ENCODE results near the gene ADAMTSL1.

DNA sequence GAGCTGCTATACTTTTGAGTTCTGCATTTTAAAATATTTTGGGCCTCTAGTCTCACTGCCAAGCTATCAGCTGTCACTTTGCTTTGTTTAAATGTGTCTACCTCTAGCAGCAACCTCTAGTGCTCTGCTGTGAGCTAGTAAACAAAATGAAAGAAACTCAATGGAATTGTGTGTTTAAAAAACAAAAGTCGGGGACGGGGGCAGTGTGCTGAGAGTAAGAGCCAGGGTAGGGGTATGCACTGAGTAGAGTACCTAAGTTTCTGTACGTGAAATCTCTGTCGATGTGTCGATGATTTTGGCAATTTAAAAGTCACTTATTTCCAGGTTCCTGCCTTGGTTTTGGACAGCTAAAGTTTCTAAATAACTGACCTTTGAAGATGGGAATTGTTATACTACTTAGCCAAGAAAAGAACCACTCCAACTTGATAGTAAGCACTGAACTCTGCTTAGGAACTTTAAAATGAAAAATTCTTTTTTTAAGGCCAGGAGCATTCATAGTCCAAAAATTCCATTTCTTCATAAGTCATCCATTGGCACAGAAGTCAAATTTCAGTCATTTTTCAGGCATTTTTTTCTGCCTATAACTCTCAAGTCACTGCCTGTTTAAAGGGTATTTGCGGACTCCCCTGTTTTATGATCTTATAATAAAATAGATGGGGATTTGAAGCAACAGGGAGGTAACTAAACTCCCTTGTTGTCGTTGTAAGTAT lies 447.6 kb downstream of the ADAMTSL1 start:
- TF ChIP-seq, protein P1, sequence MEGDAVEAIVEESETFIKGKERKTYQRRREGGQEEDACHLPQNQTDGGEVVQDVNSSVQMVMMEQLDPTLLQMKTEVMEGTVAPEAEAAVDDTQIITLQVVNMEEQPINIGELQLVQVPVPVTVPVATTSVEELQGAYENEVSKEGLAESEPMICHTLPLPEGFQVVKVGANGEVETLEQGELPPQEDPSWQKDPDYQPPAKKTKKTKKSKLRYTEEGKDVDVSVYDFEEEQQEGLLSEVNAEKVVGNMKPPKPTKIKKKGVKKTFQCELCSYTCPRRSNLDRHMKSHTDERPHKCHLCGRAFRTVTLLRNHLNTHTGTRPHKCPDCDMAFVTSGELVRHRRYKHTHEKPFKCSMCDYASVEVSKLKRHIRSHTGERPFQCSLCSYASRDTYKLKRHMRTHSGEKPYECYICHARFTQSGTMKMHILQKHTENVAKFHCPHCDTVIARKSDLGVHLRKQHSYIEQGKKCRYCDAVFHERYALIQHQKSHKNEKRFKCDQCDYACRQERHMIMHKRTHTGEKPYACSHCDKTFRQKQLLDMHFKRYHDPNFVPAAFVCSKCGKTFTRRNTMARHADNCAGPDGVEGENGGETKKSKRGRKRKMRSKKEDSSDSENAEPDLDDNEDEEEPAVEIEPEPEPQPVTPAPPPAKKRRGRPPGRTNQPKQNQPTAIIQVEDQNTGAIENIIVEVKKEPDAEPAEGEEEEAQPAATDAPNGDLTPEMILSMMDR (IDR thresholded peaks at IDR 0.05) = no peak
- no peak for TF ChIP-seq POLR2A (IDR thresholded peaks at IDR 0.05)
